Measurements from ENCODE around the gene OR10H3.

DNA sequence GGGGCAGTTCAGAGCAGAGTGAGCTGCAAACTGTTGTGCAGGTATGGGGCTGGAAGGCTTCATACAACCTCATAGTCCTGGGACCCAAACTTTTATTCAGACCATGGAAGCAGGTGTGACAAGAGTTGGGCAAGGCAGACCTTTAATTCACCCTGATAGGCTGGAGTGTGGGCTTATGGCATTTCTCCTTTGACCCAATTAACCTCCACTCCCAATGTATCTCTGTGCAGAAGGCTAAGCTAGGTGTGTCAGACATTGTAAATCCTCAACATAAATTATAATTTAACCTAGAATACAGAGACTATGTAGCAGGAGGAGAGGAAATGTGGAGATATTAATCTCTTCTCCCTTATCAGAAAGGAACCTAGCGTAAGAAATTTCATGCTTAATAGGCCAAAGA, 22.1 kb upstream of the OR10H3 start:
- TF ChIP-seq, protein P1, sequence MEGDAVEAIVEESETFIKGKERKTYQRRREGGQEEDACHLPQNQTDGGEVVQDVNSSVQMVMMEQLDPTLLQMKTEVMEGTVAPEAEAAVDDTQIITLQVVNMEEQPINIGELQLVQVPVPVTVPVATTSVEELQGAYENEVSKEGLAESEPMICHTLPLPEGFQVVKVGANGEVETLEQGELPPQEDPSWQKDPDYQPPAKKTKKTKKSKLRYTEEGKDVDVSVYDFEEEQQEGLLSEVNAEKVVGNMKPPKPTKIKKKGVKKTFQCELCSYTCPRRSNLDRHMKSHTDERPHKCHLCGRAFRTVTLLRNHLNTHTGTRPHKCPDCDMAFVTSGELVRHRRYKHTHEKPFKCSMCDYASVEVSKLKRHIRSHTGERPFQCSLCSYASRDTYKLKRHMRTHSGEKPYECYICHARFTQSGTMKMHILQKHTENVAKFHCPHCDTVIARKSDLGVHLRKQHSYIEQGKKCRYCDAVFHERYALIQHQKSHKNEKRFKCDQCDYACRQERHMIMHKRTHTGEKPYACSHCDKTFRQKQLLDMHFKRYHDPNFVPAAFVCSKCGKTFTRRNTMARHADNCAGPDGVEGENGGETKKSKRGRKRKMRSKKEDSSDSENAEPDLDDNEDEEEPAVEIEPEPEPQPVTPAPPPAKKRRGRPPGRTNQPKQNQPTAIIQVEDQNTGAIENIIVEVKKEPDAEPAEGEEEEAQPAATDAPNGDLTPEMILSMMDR (IDR thresholded peaks at IDR 0.05), result no peak
- TF ChIP-seq POLR2A (IDR thresholded peaks at IDR 0.05), result no peak

Data from right lobe of liver (tissue), 4 donors.